ENCODE results near the gene TBRG1. TPM values are rescaled to one million over a fixed set of nuclear protein-coding genes. Genes with fewer than 3 reads are reported as not detected.

TBRG1 gene
- total and polyA plus RNA-seq, 2 of the 4 experiments (the other 2 are of a cell fraction), result 13.3 to 23.2 TPM

DNA sequence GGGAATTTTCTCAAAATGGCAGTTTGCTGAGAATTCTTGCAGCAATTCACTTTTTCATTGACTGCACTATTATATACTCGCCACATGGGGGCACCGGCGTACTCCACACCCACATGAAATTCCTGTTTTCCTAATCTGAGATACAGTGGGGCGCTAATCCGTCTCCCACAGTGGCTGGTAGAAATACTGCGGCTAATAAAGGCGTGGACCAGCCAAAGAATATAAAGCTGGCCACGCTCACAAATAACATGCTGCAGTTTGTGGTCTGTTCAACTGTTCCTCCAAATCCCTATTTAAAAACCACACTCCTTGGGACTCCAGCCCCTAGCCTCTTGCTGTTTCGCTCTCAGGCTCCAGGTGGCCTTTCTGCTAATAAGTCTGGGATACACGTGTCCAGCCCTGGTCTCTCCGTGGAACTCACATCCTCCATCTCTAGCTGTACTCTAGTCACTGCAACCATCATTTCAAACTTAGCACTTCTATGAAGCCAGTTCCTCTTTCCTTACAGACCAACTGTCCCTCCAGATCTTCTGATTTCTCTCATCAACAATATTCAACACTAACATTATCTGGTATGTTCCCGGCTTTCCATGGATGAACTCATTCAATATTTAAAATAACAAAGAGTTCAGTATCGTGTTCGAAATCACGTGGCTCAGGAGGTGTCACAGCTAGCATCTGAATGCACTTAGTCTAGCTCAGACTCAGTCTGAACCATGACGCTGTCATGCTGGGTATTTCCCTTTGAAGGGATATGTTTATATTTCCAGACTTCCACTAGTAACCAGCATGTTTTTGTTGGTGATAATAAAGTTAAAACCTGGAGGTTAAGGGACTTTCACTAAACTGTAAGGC lies 22.0 kb downstream of the TBRG1 start (continued):
- TF ChIP-seq, protein P1, sequence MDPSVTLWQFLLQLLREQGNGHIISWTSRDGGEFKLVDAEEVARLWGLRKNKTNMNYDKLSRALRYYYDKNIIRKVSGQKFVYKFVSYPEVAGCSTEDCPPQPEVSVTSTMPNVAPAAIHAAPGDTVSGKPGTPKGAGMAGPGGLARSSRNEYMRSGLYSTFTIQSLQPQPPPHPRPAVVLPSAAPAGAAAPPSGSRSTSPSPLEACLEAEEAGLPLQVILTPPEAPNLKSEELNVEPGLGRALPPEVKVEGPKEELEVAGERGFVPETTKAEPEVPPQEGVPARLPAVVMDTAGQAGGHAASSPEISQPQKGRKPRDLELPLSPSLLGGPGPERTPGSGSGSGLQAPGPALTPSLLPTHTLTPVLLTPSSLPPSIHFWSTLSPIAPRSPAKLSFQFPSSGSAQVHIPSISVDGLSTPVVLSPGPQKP (IDR thresholded peaks at IDR 0.05; ENCODE audit: borderline replicate concordance, low read depth, low read length), result no peak
- TF ChIP-seq MAZ (IDR thresholded peaks at IDR 0.05; ENCODE audit: borderline replicate concordance, low read depth, low read length) (no peak), FOS (IDR thresholded peaks at IDR 0.05; ENCODE audit: low read depth, low read length) (no peak), RFX5 (IDR thresholded peaks at IDR 0.05; ENCODE audit: low read depth, low read length) (no peak)
